HUES6 (cell line): ENCODE results near the gene SMIM7.

ENCODE experiments used
- H3K27ac ChIP-seq: 2 replicates; pipeline ENCODE4 v1.7.0; 2013; ENCODE audit warnings: low read depth, mild to moderate bottlenecking, low read length, inconsistent platforms
- H3K27me3 ChIP-seq: 2 replicates; pipeline ENCODE4 v1.6.1; 2013; ENCODE audit warnings: low read length; ENCODE audit not compliant: control insufficient read depth, insufficient read depth
- H3K36me3 ChIP-seq: 2 replicates; pipeline ENCODE4 v1.6.1; 2013; ENCODE audit warnings: low read length; ENCODE audit not compliant: control insufficient read depth, insufficient read depth
- H3K4me1 ChIP-seq: 2 replicates; pipeline ENCODE4 v1.6.1; 2013; ENCODE audit warnings: low read length; ENCODE audit not compliant: control insufficient read depth, insufficient read depth
- H3K4me3 ChIP-seq: 2 replicates; pipeline ENCODE4 v1.5.1; 2013; ENCODE audit warnings: low read depth, low read length
- H3K9ac ChIP-seq: one replicate; pipeline ENCODE4 v1.6.1; 2013; ENCODE audit warnings: mild to moderate bottlenecking, low read length
- H3K9me3 ChIP-seq: 2 replicates; pipeline ENCODE4 v1.6.1; 2013; ENCODE audit warnings: low read depth, low read length; ENCODE audit not compliant: control insufficient read depth, insufficient read depth

SMIM7 gene

GRCh38 chr19:16621165-16621800 lies 38.7 kb downstream of the SMIM7 start:
- Histone ChIP-seq H3K4me1 (peaks cover 19% of the 10 kb centered on the region), H3K36me3 (peaks cover 14% of the 10 kb centered on the region), H3K27me3 (no peaks in the 10 kb centered on the region), H3K27ac (no peak overlapping the region), H3K4me3 (no peak overlapping the region), H3K9ac (no peak overlapping the region), H3K9me3 (no peaks in the 10 kb centered on the region)

- peaks cover 14% of the 10 kb centered on the region for H3K36me3 ChIP-seq
- H3K27ac ChIP-seq, result no peak overlapping the region
- peaks cover 18% of the 10 kb centered on the region for H3K4me1 ChIP-seq
- no peak overlapping the region for H3K4me3 ChIP-seq
- H3K9ac ChIP-seq, result no peak overlapping the region
- no peaks in the 10 kb centered on the region for H3K27me3 ChIP-seq
- H3K9me3 ChIP-seq, result no peaks in the 10 kb centered on the region
Observed at GRCh38 chr19:16620584-16620983, 39.4 kb downstream of the SMIM7 start.

- no peak overlapping the region for H3K27ac ChIP-seq
- no peaks in the 10 kb centered on the region for H3K27me3 ChIP-seq
- no peaks in the 10 kb centered on the region for H3K9me3 ChIP-seq
- H3K9ac ChIP-seq, result no peak overlapping the region
- H3K4me3 ChIP-seq, result no peak overlapping the region
- H3K4me1 ChIP-seq, result peaks cover 20% of the 10 kb centered on the region
- peaks cover 14% of the 10 kb centered on the region for H3K36me3 ChIP-seq
Observed at GRCh38 chr19:16620018-16620417, 39.9 kb downstream of the SMIM7 start.

- no peak overlapping the region for H3K9ac ChIP-seq
- no peak overlapping the region for H3K4me3 ChIP-seq
Observed at GRCh38 chr19:16619457-16619856, 40.5 kb downstream of the SMIM7 start.

GRCh38 chr19:16618248-16618647 lies 41.7 kb downstream of the SMIM7 start:
- no peak overlapping the region for H3K27ac ChIP-seq
- no peak overlapping the region for H3K9ac ChIP-seq
- H3K4me3 ChIP-seq, result no peak overlapping the region
- H3K27me3 ChIP-seq, result no peaks in the 10 kb centered on the region
- no peaks in the 10 kb centered on the region for H3K9me3 ChIP-seq
- peaks cover 22% of the 10 kb centered on the region for H3K4me1 ChIP-seq
- no peaks in the 10 kb centered on the region for H3K36me3 ChIP-seq

More at GRCh38 chr19:16619457-16619856, 40.5 kb downstream of the SMIM7 start:
- Histone ChIP-seq H3K9me3 (no peaks in the 10 kb centered on the region), H3K27me3 (no peaks in the 10 kb centered on the region), H3K36me3 (peaks cover 10% of the 10 kb centered on the region), H3K4me1 (peaks cover 22% of the 10 kb centered on the region), H3K27ac (no peak overlapping the region)

- Histone ChIP-seq H3K27ac (no peak overlapping the region), H3K27me3 (no peaks in the 10 kb centered on the region), H3K9me3 (no peaks in the 10 kb centered on the region), H3K4me1 (peaks cover 22% of the 10 kb centered on the region), H3K4me3 (no peak overlapping the region), H3K36me3 (no peaks in the 10 kb centered on the region), H3K9ac (no peak overlapping the region)
Observed at GRCh38 chr19:16615808-16616207, 44.1 kb downstream of the SMIM7 start.

GRCh38 chr19:16614941-16615340 lies 45.0 kb downstream of the SMIM7 start:
- Histone ChIP-seq H3K36me3 (no peaks in the 10 kb centered on the region), H3K27ac (no peak overlapping the region), H3K4me1 (peaks cover 20% of the 10 kb centered on the region), H3K9me3 (no peaks in the 10 kb centered on the region), H3K9ac (no peak overlapping the region), H3K27me3 (no peaks in the 10 kb centered on the region), H3K4me3 (no peak overlapping the region)

GRCh38 chr19:16613841-16614240 lies 46.1 kb downstream of the SMIM7 start:
- Histone ChIP-seq H3K4me1 (peaks cover 15% of the 10 kb centered on the region; the same call in 1 of the 2 replicates), H3K27ac (no peak overlapping the region), H3K4me3 (no peak overlapping the region), H3K27me3 (no peaks in the 10 kb centered on the region), H3K9ac (no peak overlapping the region), H3K9me3 (no peaks in the 10 kb centered on the region), H3K36me3 (no peaks in the 10 kb centered on the region)

GRCh38 chr19:16612636-16613035 lies 47.3 kb downstream of the SMIM7 start:
- Histone ChIP-seq H3K4me1 (peaks cover 15% of the 10 kb centered on the region; the same call in 1 of the 2 replicates), H3K27ac (no peak overlapping the region), H3K4me3 (no peak overlapping the region), H3K27me3 (no peaks in the 10 kb centered on the region), H3K9me3 (no peaks in the 10 kb centered on the region), H3K36me3 (no peaks in the 10 kb centered on the region), H3K9ac (no peak overlapping the region)

GRCh38 chr19:16611121-16611520 lies 48.8 kb downstream of the SMIM7 start:
- Histone ChIP-seq H3K4me3 (no peak overlapping the region), H3K9me3 (no peaks in the 10 kb centered on the region), H3K27me3 (no peaks in the 10 kb centered on the region), H3K36me3 (no peaks in the 10 kb centered on the region), H3K9ac (no peak overlapping the region), H3K27ac (no peak overlapping the region), H3K4me1 (peaks cover 10% of the 10 kb centered on the region; the same call in 1 of the 2 replicates)

GRCh38 chr19:16609511-16610200 lies 50.3 kb downstream of the SMIM7 start:
- Histone ChIP-seq H3K36me3 (no peaks in the 10 kb centered on the region), H3K27me3 (no peaks in the 10 kb centered on the region), H3K9ac (no peak overlapping the region), H3K27ac (no peak overlapping the region), H3K4me1 (peaks cover 2% of the 10 kb centered on the region; the same call in 1 of the 2 replicates), H3K9me3 (no peaks in the 10 kb centered on the region), H3K4me3 (no peak overlapping the region)
